ENCODE results near the gene ATP6V1C2.

Gene ATP6V1C2

GRCh38 chr2:10733566-10733925, 12.1 kb downstream of the ATP6V1C2 start:
- no peak for DNase-seq

- DNase-seq = no peak
Observed at GRCh38 chr2:10733980-10734379, 12.6 kb downstream of the ATP6V1C2 start.

- no peak for DNase-seq
Observed at GRCh38 chr2:10738192-10738591, 16.8 kb downstream of the ATP6V1C2 start.

GRCh38 chr2:10740226-10740625, 18.8 kb downstream of the ATP6V1C2 start:
- no peak for DNase-seq

- DNase-seq = no peak
Observed at GRCh38 chr2:10741139-10741538, 19.7 kb downstream of the ATP6V1C2 start.

- no peak for DNase-seq
Observed at GRCh38 chr2:10742666-10743065, 21.2 kb downstream of the ATP6V1C2 start.

GRCh38 chr2:10750610-10751009, 29.2 kb downstream of the ATP6V1C2 start:
- no peak for DNase-seq

GRCh38 chr2:10752236-10752635, 30.8 kb downstream of the ATP6V1C2 start:
- DNase-seq = no peak

GRCh38 chr2:10753156-10753555, 31.7 kb downstream of the ATP6V1C2 start:
- no peak for DNase-seq

GRCh38 chr2:10753876-10754275, 32.4 kb downstream of the ATP6V1C2 start:
- no peak for DNase-seq

GRCh38 chr2:10755621-10756020, 34.2 kb downstream of the ATP6V1C2 start:
- DNase-seq = no peak

- no peak for DNase-seq
Observed at GRCh38 chr2:10757814-10758286, 36.4 kb downstream of the ATP6V1C2 start.

GRCh38 chr2:10759151-10759714, 37.8 kb downstream of the ATP6V1C2 start:
- no peak for DNase-seq

- DNase-seq = no peak
Observed at GRCh38 chr2:10760794-10761504, 39.5 kb downstream of the ATP6V1C2 start.

GRCh38 chr2:10761591-10761990, 40.2 kb downstream of the ATP6V1C2 start:
- no peak for DNase-seq

- DNase-seq = no peak
Observed at GRCh38 chr2:10762651-10763460, 41.4 kb downstream of the ATP6V1C2 start.

GRCh38 chr2:10763461-10763800, 42.0 kb downstream of the ATP6V1C2 start:
- DNase-seq = no peak

- no peak for DNase-seq
Observed at GRCh38 chr2:10764096-10764785, 42.8 kb downstream of the ATP6V1C2 start.

- DNase-seq = no peak
Observed at GRCh38 chr2:10764896-10765295, 43.5 kb downstream of the ATP6V1C2 start.

GRCh38 chr2:10765461-10765860, 44.0 kb downstream of the ATP6V1C2 start:
- no peak for DNase-seq

GRCh38 chr2:10765914-10766313, 44.5 kb downstream of the ATP6V1C2 start:
- DNase-seq = no peak

- DNase-seq = no peak
Observed at GRCh38 chr2:10768063-10768507, 46.7 kb downstream of the ATP6V1C2 start.
